IMR-90 (cell line): ENCODE data around the gene IDI2. TPM values are rescaled to one million over a fixed set of nuclear protein-coding genes. Genes with fewer than 3 reads are reported as not detected.

ENCODE experiments used
- ATAC-seq: fragments of 200-7000 bp; cut with Tn5 transposase; 2 replicates; pipeline ENCODE4 v1.9.1; 2020; ENCODE audit warnings: low read depth, mild to moderate bottlenecking, moderate library complexity
- BruUV-seq: library from RNA; stranded (reverse); fragments of 400-500 nt; replicated peaks from 2 replicates; lab custom pipeline; 2021; lab: Mats Ljungman, UMichigan
- CTCF ChIA-PET: fragments of 300-600 bp; formaldehyde crosslinking; extraction: SDS; loops from one replicate; lab custom pipeline; 2021; ENCODE audit warnings: antibody characterized with exemption; lab: Yijun Ruan, JAX
- POLR2A ChIA-PET: fragments of 300-600 bp; sonication (Branson Sonifier 250); formaldehyde crosslinking; loops from one replicate; lab custom pipeline; 2022; ENCODE audit warnings: antibody characterized with exemption; ENCODE audit not compliant: unreplicated experiment; lab: Charles Lee
- DNase-seq: peaks from one replicate; pipeline ENCODE4 v3.0.0; 2013
- H2AFZ ChIP-seq: replicated peaks from 2 replicates; pipeline ENCODE3; 2013; ENCODE audit warnings: low read length, mild to moderate bottlenecking; ENCODE audit not compliant: poor library complexity
- H2AK5ac ChIP-seq: 2 replicates; pipeline ENCODE4 v1.6.1; 2013; ENCODE audit warnings: low read depth, low read length, inconsistent platforms
- H2AK9ac ChIP-seq: replicated peaks from 2 replicates; pipeline ENCODE3; 2013; ENCODE audit warnings: mild to moderate bottlenecking, low read depth, low read length, moderate library complexity; ENCODE audit not compliant: poor library complexity
- H2BK120ac ChIP-seq: 2 replicates; pipeline ENCODE4 v1.6.1; 2013; ENCODE audit warnings: low read depth, low read length, inconsistent platforms
- H2BK15ac ChIP-seq: 3 replicates; pipeline ENCODE4 v1.6.1; 2013; ENCODE audit warnings: low read depth, low read length, inconsistent platforms
- H2BK20ac ChIP-seq: 2 replicates; pipeline ENCODE4 v1.6.1; 2013; ENCODE audit warnings: low read depth, mild to moderate bottlenecking, inconsistent platforms, low read length, moderate library complexity
- H2BK5ac ChIP-seq: 2 replicates; pipeline ENCODE4 v1.6.1; 2013; ENCODE audit warnings: mild to moderate bottlenecking, low read depth, low read length, inconsistent platforms; ENCODE audit not compliant: poor library complexity, severe bottlenecking
- H3K14ac ChIP-seq: replicated peaks from 2 replicates; pipeline ENCODE4 v1.6.1; 2013; ENCODE audit warnings: low read depth, low read length, inconsistent platforms
- H3K18ac ChIP-seq: 2 replicates; pipeline ENCODE4 v1.6.1; 2013; ENCODE audit warnings: low read depth, low read length, control low read depth
- H3K23ac ChIP-seq: 2 replicates; pipeline ENCODE4 v1.6.1; 2013; ENCODE audit warnings: low read depth, low read length, inconsistent platforms
- H3K27ac ChIP-seq: 2 replicates; pipeline ENCODE4 v1.5.1; 2013; ENCODE audit warnings: mild to moderate bottlenecking, control low read depth, low read length; ENCODE audit not compliant: insufficient read depth
- H3K27me3 ChIP-seq: 2 replicates; pipeline ENCODE4 v1.6.1; 2013; ENCODE audit warnings: low read length; ENCODE audit not compliant: control insufficient read depth, insufficient read depth
- H3K36me3 ChIP-seq: 2 replicates; pipeline ENCODE4 v1.6.1; 2013; ENCODE audit warnings: low read length, mixed read lengths; ENCODE audit not compliant: control insufficient read depth, insufficient read depth
- H3K4ac ChIP-seq: 2 replicates; pipeline ENCODE4 v1.6.1; 2013; ENCODE audit warnings: low read depth, low read length, inconsistent platforms
- H3K4me1 ChIP-seq: 2 replicates; pipeline ENCODE4 v1.6.1; 2013; ENCODE audit warnings: low read length, mixed read lengths; ENCODE audit not compliant: control insufficient read depth, insufficient read depth
- H3K4me2 ChIP-seq: 2 replicates; pipeline ENCODE4 v1.6.1; 2013; ENCODE audit warnings: low read depth, mild to moderate bottlenecking, control low read depth, low read length, moderate library complexity
- H3K4me3 ChIP-seq: 2 replicates; pipeline ENCODE4 v1.5.1; 2013; ENCODE audit warnings: low read depth, mild to moderate bottlenecking, control low read depth, low read length, moderate library complexity; ENCODE audit not compliant: insufficient read depth
- H3K56ac ChIP-seq: 2 replicates; pipeline ENCODE4 v1.6.1; 2013; ENCODE audit warnings: low read length, inconsistent platforms; ENCODE audit not compliant: insufficient read depth; ENCODE audit errors: extremely low read depth
- H3K79me1 ChIP-seq, 2 experiments: 2 replicates each; pipeline ENCODE4 v1.6.1; 2013; ENCODE audit warnings: low read length in 2 of 2, inconsistent platforms in 1 of 2, low read depth in 1 of 2
- H3K9ac ChIP-seq: 2 replicates; pipeline ENCODE4 v1.6.1; 2013; ENCODE audit warnings: low read depth, low read length, control low read depth
- H3K9me1 ChIP-seq: 2 replicates; pipeline ENCODE4 v1.6.1; 2013; ENCODE audit warnings: low read length, inconsistent platforms; ENCODE audit not compliant: insufficient read depth
- H3K9me3 ChIP-seq: 2 replicates; pipeline ENCODE4 v1.6.1; 2013; ENCODE audit warnings: low read length; ENCODE audit not compliant: control insufficient read depth, insufficient read depth
- H4K20me1 ChIP-seq: 2 replicates; pipeline ENCODE4 v1.6.1; 2013; ENCODE audit warnings: low read length, inconsistent platforms; ENCODE audit not compliant: insufficient read depth
- H4K5ac ChIP-seq: 2 replicates; pipeline ENCODE4 v1.6.1; 2013; ENCODE audit warnings: mild to moderate bottlenecking, low read depth, low read length, control low read depth
- H4K8ac ChIP-seq, 2 experiments: 2 replicates each; pipeline ENCODE4 v1.6.1; 2013; ENCODE audit warnings: low read depth in 2 of 2, low read length in 2 of 2, control low read depth in 1 of 2, inconsistent platforms in 1 of 2
- H4K91ac ChIP-seq: 2 replicates; pipeline ENCODE4 v1.6.1; 2013; ENCODE audit warnings: low read depth, low read length, inconsistent platforms; ENCODE audit not compliant: insufficient read depth
- CEBPB ChIP-seq: IDR thresholded peaks from 2 replicates; pipeline ENCODE4 v1.6.1; 2012; ENCODE audit warnings: low read depth, low read length, improper control_type of control experiment
- CHD1 ChIP-seq: IDR thresholded peaks from 2 replicates; pipeline ENCODE4 v1.6.1; 2012; ENCODE audit warnings: low read depth, low read length, improper control_type of control experiment
- CTCF ChIP-seq: conservative IDR thresholded peaks from 2 replicates; pipeline ENCODE4 v1.5.1; 2012; ENCODE audit warnings: mild to moderate bottlenecking, low read depth, low read length, improper control_type of control experiment
- ELK1 ChIP-seq: fragments of 150-350 bp; IDR thresholded peaks from 2 replicates; pipeline ENCODE4 v1.6.1; 2016; ENCODE audit warnings: low read depth, mild to moderate bottlenecking, low read length, moderate library complexity, borderline replicate concordance
- MAFK ChIP-seq: IDR thresholded peaks from 2 replicates; pipeline ENCODE4 v1.6.1; 2012; ENCODE audit warnings: low read depth, low read length, improper control_type of control experiment
- POLR2A ChIP-seq: IDR thresholded peaks from 2 replicates; pipeline ENCODE4 v1.6.1; 2012; ENCODE audit warnings: mild to moderate bottlenecking, low read depth, low read length
- RAD21 ChIP-seq: IDR thresholded peaks from 2 replicates; pipeline ENCODE4 v1.6.1; 2012; ENCODE audit warnings: low read length, improper control_type of control experiment
- WGBS, 2 experiments: methylation state at CpG; one replicate each; pipeline versions ENCODE4 v1.1.5 to v1.1.7; 2013; ENCODE audit warnings: missing lambda C conversion rate in 2 of 2; ENCODE audit not compliant: insufficient read length in 1 of 2; ENCODE audit errors: extremely low coverage in 2 of 2; 5-methylcytosine and 5-hydroxymethylcytosine counted together
- dilution Hi-C: fragments of 300-500 bp; cut with HindIII; formaldehyde crosslinking; loops from one replicate; pipeline ENCODE4 v1.14.3; 2018; ENCODE audit warnings: low sequenced_read_pairs; ENCODE audit not compliant: unreplicated experiment
- in situ Hi-C: fragments of 300-500 bp; cut with MboI; formaldehyde crosslinking; loops from 3 replicates; pipeline ENCODE4 v1.14.3; 2019; ENCODE audit warnings: low sequenced_read_pairs, inconsistent platforms, mixed read lengths
- intact Hi-C: fragments of 100-400 bp; cut with micrococcal nuclease; formaldehyde crosslinking; loops from 2 replicates; pipeline ENCODE4 v1.10.0; 2022
- polyA plus RNA-seq, 3 experiments: library from polyadenylated mRNA; depleted of rRNA; stranded (reverse); fragments of >200 nt; gene quantifications; 2 replicates each; pipeline ENCODE4 v1.2.3, GENCODE V29; 2012; ENCODE audit warnings: low replicate concordance in 1 of 3
- total RNA-seq: library from RNA; depleted of rRNA; stranded (reverse); fragments of >200 nt; gene quantifications from 2 replicates; pipeline ENCODE4 v1.2.3, GENCODE V29; 2012

Gene IDI2
- total and polyA plus RNA-seq, 2 of the 4 experiments (the other 2 are of a cell fraction) = not detected

GRCh38 chr10:1074748-1075308 is 49.2 kb upstream of the IDI2 start:
- peaks cover 9% of the 10 kb centered on the region; the same call in 1 of the 2 replicates for H3K9me1 ChIP-seq
- ChIA-PET CTCF (no interaction called here), POLR2A (interaction anchor here (0.6 kb wide), 1 partner anchor 568 kb away, joined by 6 read pairs; no protein-coding TSS in a partner anchor)
- peaks cover 10% of the 10 kb centered on the region for H4K20me1 ChIP-seq
- H4K5ac ChIP-seq = no peak overlapping the region
- no peak overlapping the region for H4K8ac ChIP-seq
- in situ Hi-C loops = no loop called here
- no peak overlapping the region for H3K56ac ChIP-seq
- intact Hi-C loops = no loop called here
- no peak overlapping the region for H2BK120ac ChIP-seq
- H4K91ac ChIP-seq = no peak overlapping the region
- no peak overlapping the region for H3K27ac ChIP-seq
- H3K4me1 ChIP-seq = no peaks in the 10 kb centered on the region
- H2AK5ac ChIP-seq = no peak overlapping the region
- no peak overlapping the region for H3K18ac ChIP-seq
- H3K27me3 ChIP-seq = no peaks in the 10 kb centered on the region
- no peak overlapping the region for H3K4me3 ChIP-seq
- H3K4ac ChIP-seq = no peak overlapping the region
- no peak overlapping the region for H2AFZ ChIP-seq
- no peak overlapping the region for H3K9ac ChIP-seq
- TF ChIP-seq POLR2A (no peak), MAFK (no peak), CHD1 (no peak), RAD21 (peak; percentile 23; the same call in 1 of the 2 replicates), CTCF (0 out of 2 replicates have a peak, but pooled peaks have one; percentile 19), ELK1 (no peak), CEBPB (no peak)
- peaks cover 10 to 41% of the 10 kb centered on the region in 2 experiments for H3K79me1 ChIP-seq
- H2BK5ac ChIP-seq = no peak overlapping the region
- BruUV-seq = no TSS peak
- no peak overlapping the region for H3K23ac ChIP-seq
- WGBS, 2 experiments = 83% methylated on average over 3 of the region's 18 CpGs; no CpG with 5 or more reads in 1 of the 2 experiments
- H3K4me2 ChIP-seq = no peak overlapping the region
- no peak overlapping the region for H2BK15ac ChIP-seq
- H2BK20ac ChIP-seq = no peak overlapping the region
- H2AK9ac ChIP-seq = no peak overlapping the region
- dilution Hi-C loops = no loop called here
- ATAC-seq (no peak), DNase-seq (no peak)
- H3K9me3 ChIP-seq = no peaks in the 10 kb centered on the region
- peaks cover 27% of the 10 kb centered on the region for H3K36me3 ChIP-seq
- H3K14ac ChIP-seq = no peak overlapping the region
